GM23248 (cell line): ENCODE data around the gene DDX10.

ENCODE experiments used
- EZH2 ChIP-seq: fragments of 200-600 bp; sonication (generic); IDR thresholded peaks from 2 replicates; pipeline ENCODE4 v1.6.1; 2018; ENCODE audit warnings: antibody characterized with exemption, mild to moderate bottlenecking; ENCODE audit not compliant: insufficient read depth, poor library complexity, severe bottlenecking
- EZH2phosphoT487 ChIP-seq: fragments of 200-600 bp; sonication (generic); IDR thresholded peaks from 2 replicates; pipeline ENCODE4 v1.6.1; 2018; ENCODE audit warnings: antibody characterized with exemption, moderate library complexity, mild to moderate bottlenecking, low read depth; ENCODE audit not compliant: insufficient read depth

DNA sequence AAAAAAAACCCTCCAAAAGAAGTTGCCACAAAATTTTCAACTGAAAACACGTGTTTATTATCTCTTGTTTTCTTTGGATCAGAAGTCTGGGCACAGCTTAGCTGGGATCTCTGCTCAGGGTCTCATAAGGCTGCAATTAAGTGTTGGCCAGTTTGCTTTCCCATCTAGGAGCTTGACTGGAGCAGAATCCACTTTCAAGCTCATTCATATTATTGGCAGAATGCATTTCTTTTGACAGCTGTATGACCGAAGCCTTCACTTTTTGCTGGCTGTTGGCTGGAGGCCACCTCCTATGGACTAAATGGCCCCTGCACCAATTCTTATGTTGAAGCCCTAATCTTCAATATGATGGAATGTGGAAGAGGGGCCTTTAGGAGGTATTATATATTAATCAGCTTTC lies 139.6 kb downstream of the DDX10 start:
- TF ChIP-seq EZH2: no peak
- TF ChIP-seq EZH2phosphoT487: no peak
